Measurements from ENCODE around the gene TRIM45.

Gene TRIM45

DNA sequence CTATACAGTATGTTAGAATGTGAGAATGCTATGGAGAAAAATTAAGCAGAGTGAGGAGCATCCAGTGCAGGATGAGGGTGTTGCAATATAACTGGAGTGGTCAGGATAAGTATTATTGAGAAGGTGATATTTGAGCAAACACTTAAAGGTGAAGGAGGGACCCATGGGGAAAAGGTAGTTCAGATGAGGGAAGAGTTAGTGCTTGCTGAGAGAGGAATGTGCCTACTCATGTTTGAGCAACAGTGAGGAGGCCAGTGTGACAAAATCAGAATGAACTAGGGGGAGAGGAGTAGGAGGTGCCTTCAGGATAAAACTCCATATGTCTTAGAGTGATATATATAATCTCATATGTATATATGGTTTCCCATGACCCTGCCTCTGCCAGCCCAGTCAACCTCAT, 6.2 kb upstream of the TRIM45 start:
- H3K27ac ChIP-seq (ENCODE audit: extremely low read depth, low read depth, low read length) = no peak overlapping the region
- no peaks in the 10 kb centered on the region for H3K4me1 ChIP-seq (ENCODE audit: control insufficient read depth, insufficient read depth, low read length)
- ChIA-PET POLR2A (no interaction called here), CTCF (interaction anchor here (0.7 to 3.4 kb wide), 14 partner anchors 10 to 1023 kb away, joined by 3 to 26 read pairs (median 6); no protein-coding TSS in a partner anchor)
- H3K36me3 ChIP-seq (ENCODE audit: control insufficient read depth in 2 of 2, insufficient read depth in 1 of 2, low read length in 2 of 2) = no peaks in the 10 kb centered on the region
- TF ChIP-seq ZNF140 (tag by site-specific recombination; IDR thresholded peaks at IDR 0.05) (no peak), BCL11A (tag by site-specific recombination; IDR thresholded peaks at IDR 0.05; ENCODE audit: low read depth) (no peak), IKZF3 (tag by site-specific recombination; IDR thresholded peaks at IDR 0.05) (no peak), ZNF830 (tag by site-specific recombination; IDR thresholded peaks at IDR 0.05; ENCODE audit: low read depth) (no peak), ZFP37 (tag by site-specific recombination; IDR thresholded peaks at IDR 0.05) (no peak), ZNF558 (tag by site-specific recombination; IDR thresholded peaks at IDR 0.05) (no peak), ZNF629 (tag by site-specific recombination; IDR thresholded peaks at IDR 0.05) (no peak), SCRT2 (tag by site-specific recombination; IDR thresholded peaks at IDR 0.05) (no peak), GLI4 (tag by site-specific recombination; IDR thresholded peaks at IDR 0.05) (no peak)
- TF ChIP-seq, protein P1, sequence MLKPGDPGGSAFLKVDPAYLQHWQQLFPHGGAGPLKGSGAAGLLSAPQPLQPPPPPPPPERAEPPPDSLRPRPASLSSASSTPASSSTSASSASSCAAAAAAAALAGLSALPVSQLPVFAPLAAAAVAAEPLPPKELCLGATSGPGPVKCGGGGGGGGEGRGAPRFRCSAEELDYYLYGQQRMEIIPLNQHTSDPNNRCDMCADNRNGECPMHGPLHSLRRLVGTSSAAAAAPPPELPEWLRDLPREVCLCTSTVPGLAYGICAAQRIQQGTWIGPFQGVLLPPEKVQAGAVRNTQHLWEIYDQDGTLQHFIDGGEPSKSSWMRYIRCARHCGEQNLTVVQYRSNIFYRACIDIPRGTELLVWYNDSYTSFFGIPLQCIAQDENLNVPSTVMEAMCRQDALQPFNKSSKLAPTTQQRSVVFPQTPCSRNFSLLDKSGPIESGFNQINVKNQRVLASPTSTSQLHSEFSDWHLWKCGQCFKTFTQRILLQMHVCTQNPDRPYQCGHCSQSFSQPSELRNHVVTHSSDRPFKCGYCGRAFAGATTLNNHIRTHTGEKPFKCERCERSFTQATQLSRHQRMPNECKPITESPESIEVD (tag by site-specific recombination; IDR thresholded peaks at IDR 0.05) = no peak
- no peak overlapping the region for H3K4me3 ChIP-seq (ENCODE audit: low read depth, low read length)
- no peaks in the 10 kb centered on the region for H3K9me3 ChIP-seq (ENCODE audit: control insufficient read depth, insufficient read depth, low read depth, low read length)

DNA sequence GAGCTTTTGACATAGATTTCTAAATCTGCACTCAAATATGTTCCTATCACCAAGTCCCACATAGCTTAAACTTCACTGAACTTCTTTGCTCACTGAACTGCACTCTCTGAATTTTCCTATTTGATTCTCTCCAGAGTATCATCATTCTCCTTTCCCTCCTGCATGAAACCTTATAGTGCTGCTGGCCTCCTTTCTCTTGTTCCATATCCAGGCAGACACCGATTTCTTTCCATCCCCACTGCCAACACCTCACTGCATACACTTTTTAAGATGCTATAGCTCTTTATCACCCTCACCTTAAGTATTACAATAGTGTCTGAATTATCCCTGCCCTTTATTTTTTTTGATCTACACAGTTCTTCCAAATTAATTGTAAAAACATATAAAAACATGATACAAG, 3.1 kb upstream of the TRIM45 start:
- H3K36me3 ChIP-seq (ENCODE audit: control insufficient read depth in 2 of 2, insufficient read depth in 1 of 2, low read length in 2 of 2) = no peaks in the 10 kb centered on the region
- CTCF ChIA-PET = interaction anchor here (0.6 to 1.1 kb wide), 3 partner anchors 57 to 270 kb away, joined by 3 to 6 read pairs (median 4); no protein-coding TSS in a partner anchor
- H3K4me3 ChIP-seq (ENCODE audit: low read depth, low read length) = no peak overlapping the region
- no peaks in the 10 kb centered on the region for H3K4me1 ChIP-seq (ENCODE audit: control insufficient read depth, insufficient read depth, low read length)
- POLR2A ChIA-PET = no interaction called here
- TF ChIP-seq, protein P2, sequence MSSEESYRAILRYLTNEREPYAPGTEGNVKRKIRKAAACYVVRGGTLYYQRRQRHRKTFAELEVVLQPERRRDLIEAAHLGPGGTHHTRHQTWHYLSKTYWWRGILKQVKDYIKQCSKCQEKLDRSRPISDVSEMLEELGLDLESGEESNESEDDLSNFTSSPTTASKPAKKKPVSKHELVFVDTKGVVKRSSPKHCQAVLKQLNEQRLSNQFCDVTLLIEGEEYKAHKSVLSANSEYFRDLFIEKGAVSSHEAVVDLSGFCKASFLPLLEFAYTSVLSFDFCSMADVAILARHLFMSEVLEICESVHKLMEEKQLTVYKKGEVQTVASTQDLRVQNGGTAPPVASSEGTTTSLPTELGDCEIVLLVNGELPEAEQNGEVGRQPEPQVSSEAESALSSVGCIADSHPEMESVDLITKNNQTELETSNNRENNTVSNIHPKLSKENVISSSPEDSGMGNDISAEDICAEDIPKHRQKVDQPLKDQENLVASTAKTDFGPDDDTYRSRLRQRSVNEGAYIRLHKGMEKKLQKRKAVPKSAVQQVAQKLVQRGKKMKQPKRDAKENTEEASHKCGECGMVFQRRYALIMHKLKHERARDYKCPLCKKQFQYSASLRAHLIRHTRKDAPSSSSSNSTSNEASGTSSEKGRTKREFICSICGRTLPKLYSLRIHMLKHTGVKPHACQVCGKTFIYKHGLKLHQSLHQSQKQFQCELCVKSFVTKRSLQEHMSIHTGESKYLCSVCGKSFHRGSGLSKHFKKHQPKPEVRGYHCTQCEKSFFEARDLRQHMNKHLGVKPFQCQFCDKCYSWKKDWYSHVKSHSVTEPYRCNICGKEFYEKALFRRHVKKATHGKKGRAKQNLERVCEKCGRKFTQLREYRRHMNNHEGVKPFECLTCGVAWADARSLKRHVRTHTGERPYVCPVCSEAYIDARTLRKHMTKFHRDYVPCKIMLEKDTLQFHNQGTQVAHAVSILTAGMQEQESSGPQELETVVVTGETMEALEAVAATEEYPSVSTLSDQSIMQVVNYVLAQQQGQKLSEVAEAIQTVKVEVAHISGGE (tag by site-specific recombination; conservative IDR thresholded peaks at IDR 0.05; ENCODE audit: low read depth) = no peak
- TF ChIP-seq ZNF433 (tag by site-specific recombination; IDR thresholded peaks at IDR 0.05; ENCODE audit: low read depth) (no peak), KLF10 (tag by site-specific recombination; IDR thresholded peaks at IDR 0.05) (no peak), ZNF335 (tag by site-specific recombination; conservative IDR thresholded peaks at IDR 0.05) (no peak), ZNF146 (tag by site-specific recombination; IDR thresholded peaks at IDR 0.05) (no peak), SP3 (tag by site-specific recombination; IDR thresholded peaks at IDR 0.05) (no peak), ZNF37A (tag by site-specific recombination; IDR thresholded peaks at IDR 0.05) (no peak)
- TF ChIP-seq, protein P3, sequence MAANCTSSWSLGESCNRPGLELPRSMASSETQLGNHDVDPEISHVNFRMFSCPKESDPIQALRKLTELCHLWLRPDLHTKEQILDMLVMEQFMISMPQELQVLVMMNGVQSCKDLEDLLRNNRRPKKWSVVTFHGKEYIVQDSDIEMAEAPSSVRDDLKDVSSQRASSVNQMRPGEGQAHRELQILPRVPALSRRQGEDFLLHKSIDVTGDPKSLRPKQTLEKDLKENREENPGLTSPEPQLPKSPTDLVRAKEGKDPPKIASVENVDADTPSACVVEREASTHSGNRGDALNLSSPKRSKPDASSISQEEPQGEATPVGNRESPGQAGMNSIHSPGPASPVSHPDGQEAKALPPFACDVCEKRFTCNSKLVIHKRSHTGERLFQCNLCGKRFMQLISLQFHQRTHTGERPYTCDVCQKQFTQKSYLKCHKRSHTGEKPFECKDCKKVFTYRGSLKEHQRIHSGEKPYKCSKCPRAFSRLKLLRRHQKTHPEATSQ (tag by site-specific recombination; IDR thresholded peaks at IDR 0.05) = no peak
- no peak overlapping the region for H3K27ac ChIP-seq (ENCODE audit: extremely low read depth, low read depth, low read length)
- H3K9me3 ChIP-seq (ENCODE audit: control insufficient read depth, insufficient read depth, low read depth, low read length) = no peaks in the 10 kb centered on the region
